Esophagus squamous epithelium (tissue), 4 donors: ENCODE measurements around the gene MOB3A.
A peak's percentile ranks its signal among the peaks of the same experiment; 100 is the strongest.

ENCODE experiments used
- POLR2A ChIP-seq, 4 donors: fragments of 450-650 bp; IDR thresholded peaks; one replicate each; pipeline ENCODE4 v1.6.1; 2017; ENCODE audit warnings: antibody characterized with exemption in 4 of 4, mild to moderate bottlenecking in 4 of 4, moderate library complexity in 3 of 4
- TF ChIP-seq, protein P1 (sequence below), 6 experiments: fragments of 450-650 bp in 4 of 6; fragments of 200-600 bp in 2 of 6; sonication (generic) in 2 of 6; IDR thresholded peaks; one replicate each; pipeline ENCODE4 v1.5.1; 2016 to 2019; ENCODE audit warnings: antibody characterized with exemption in 6 of 6, mild to moderate bottlenecking in 4 of 6, moderate library complexity in 4 of 6

- TF ChIP-seq POLR2A (IDR thresholded peaks at IDR 0.05) = peak in 3 of 4 donors; percentile 68 to 97 (median 68)
- TF ChIP-seq, protein P1, sequence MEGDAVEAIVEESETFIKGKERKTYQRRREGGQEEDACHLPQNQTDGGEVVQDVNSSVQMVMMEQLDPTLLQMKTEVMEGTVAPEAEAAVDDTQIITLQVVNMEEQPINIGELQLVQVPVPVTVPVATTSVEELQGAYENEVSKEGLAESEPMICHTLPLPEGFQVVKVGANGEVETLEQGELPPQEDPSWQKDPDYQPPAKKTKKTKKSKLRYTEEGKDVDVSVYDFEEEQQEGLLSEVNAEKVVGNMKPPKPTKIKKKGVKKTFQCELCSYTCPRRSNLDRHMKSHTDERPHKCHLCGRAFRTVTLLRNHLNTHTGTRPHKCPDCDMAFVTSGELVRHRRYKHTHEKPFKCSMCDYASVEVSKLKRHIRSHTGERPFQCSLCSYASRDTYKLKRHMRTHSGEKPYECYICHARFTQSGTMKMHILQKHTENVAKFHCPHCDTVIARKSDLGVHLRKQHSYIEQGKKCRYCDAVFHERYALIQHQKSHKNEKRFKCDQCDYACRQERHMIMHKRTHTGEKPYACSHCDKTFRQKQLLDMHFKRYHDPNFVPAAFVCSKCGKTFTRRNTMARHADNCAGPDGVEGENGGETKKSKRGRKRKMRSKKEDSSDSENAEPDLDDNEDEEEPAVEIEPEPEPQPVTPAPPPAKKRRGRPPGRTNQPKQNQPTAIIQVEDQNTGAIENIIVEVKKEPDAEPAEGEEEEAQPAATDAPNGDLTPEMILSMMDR (IDR thresholded peaks at IDR 0.05) = peak in 1 of 6 experiments; percentile 4
Observed at GRCh38 chr19:2060884-2061494, 35.1 kb downstream of the MOB3A start.
